ENCODE data around the gene PAX4. TPM values are rescaled to one million over a fixed set of nuclear protein-coding genes. Genes with fewer than 3 reads are reported as not detected.

Gene PAX4
- not detected for polyA plus RNA-seq (2012; ENCODE audit: insufficient read depth, insufficient read length, low read depth)

- H3K4me1 ChIP-seq, result no peaks in the 10 kb centered on the region
- H3K27me3 ChIP-seq, result peaks cover 69% of the 10 kb centered on the region
Measured at GRCh38 chr7:127618042-127618441, at the start of gene PAX4. TSS of gene PAX4 (minus strand) at chr7:127618142. CDS start at chr7:127615928, 2,214 bp downstream.

GRCh38 chr7:127667017-127667670 lies 49.2 kb upstream of the PAX4 start:
- Histone ChIP-seq H3K9me3 (no peaks in the 10 kb centered on the region), H3K4me1 (no peaks in the 10 kb centered on the region), H3K36me3 (peaks cover 11% of the 10 kb centered on the region), H3K4me3 (ENCODE audit: low read depth, low read length) (no peak overlapping the region), H3K27me3 (no peaks in the 10 kb centered on the region)
- no peak for TF ChIP-seq CTCF (IDR thresholded peaks at IDR 0.05; ENCODE audit: low read depth, low read length)
- DNase-seq, result no peak

More at GRCh38 chr7:127618042-127618441, at the start of gene PAX4:
- H3K9me3 ChIP-seq, result no peaks in the 10 kb centered on the region
- no peaks in the 10 kb centered on the region for H3K36me3 ChIP-seq
- H3K4me3 ChIP-seq (ENCODE audit: low read depth, low read length), result no peak within 1 kb of the TSS
- DNase-seq, result no peak
- TF ChIP-seq CTCF (IDR thresholded peaks at IDR 0.05; ENCODE audit: low read depth, low read length), result no peak

GRCh38 chr7:127666602-127667001 lies 48.7 kb upstream of the PAX4 start:
- Histone ChIP-seq H3K4me3 (ENCODE audit: low read depth, low read length) (no peak overlapping the region), H3K27me3 (no peaks in the 10 kb centered on the region), H3K9me3 (no peaks in the 10 kb centered on the region), H3K4me1 (no peaks in the 10 kb centered on the region), H3K36me3 (peaks cover 11% of the 10 kb centered on the region)
- TF ChIP-seq CTCF (IDR thresholded peaks at IDR 0.05; ENCODE audit: low read depth, low read length), result no peak
- no peak for DNase-seq

- H3K27me3 ChIP-seq, result no peaks in the 10 kb centered on the region
- no peak for DNase-seq
- no peaks in the 10 kb centered on the region for H3K9me3 ChIP-seq
- no peak for TF ChIP-seq CTCF (IDR thresholded peaks at IDR 0.05; ENCODE audit: low read depth, low read length)
- no peak overlapping the region for H3K4me3 ChIP-seq (ENCODE audit: low read depth, low read length)
- H3K36me3 ChIP-seq, result peaks cover 11% of the 10 kb centered on the region
- no peaks in the 10 kb centered on the region for H3K4me1 ChIP-seq
Measured at GRCh38 chr7:127665922-127666321, 48.0 kb upstream of the PAX4 start.

- no peak overlapping the region for H3K4me3 ChIP-seq (ENCODE audit: low read depth, low read length)
- no peaks in the 10 kb centered on the region for H3K9me3 ChIP-seq
- DNase-seq, result no peak
- no peak for TF ChIP-seq CTCF (IDR thresholded peaks at IDR 0.05; ENCODE audit: low read depth, low read length)
- no peaks in the 10 kb centered on the region for H3K27me3 ChIP-seq
- H3K4me1 ChIP-seq, result no peaks in the 10 kb centered on the region
- peaks cover 27% of the 10 kb centered on the region for H3K36me3 ChIP-seq
Measured at GRCh38 chr7:127658970-127659630, 41.2 kb upstream of the PAX4 start.

GRCh38 chr7:127657500-127657899 lies 39.6 kb upstream of the PAX4 start:
- no peaks in the 10 kb centered on the region for H3K4me1 ChIP-seq

More at GRCh38 chr7:127657500-127657899, 39.6 kb upstream of the PAX4 start:
- Histone ChIP-seq H3K9me3 (no peaks in the 10 kb centered on the region), H3K36me3 (peaks cover 27% of the 10 kb centered on the region), H3K4me3 (ENCODE audit: low read depth, low read length) (no peak overlapping the region), H3K27me3 (no peaks in the 10 kb centered on the region)
- no peak for DNase-seq
- no peak for TF ChIP-seq CTCF (IDR thresholded peaks at IDR 0.05; ENCODE audit: low read depth, low read length)

All from BE2C (cell line).